GM23248 (cell line): ENCODE measurements around the gene TARBP1.

Source experiments
- EZH2 ChIP-seq: fragments of 200-600 bp; sonication (generic); IDR thresholded peaks from 2 replicates; pipeline ENCODE4 v1.6.1; 2018; ENCODE audit warnings: antibody characterized with exemption, mild to moderate bottlenecking; ENCODE audit not compliant: insufficient read depth, poor library complexity, severe bottlenecking
- EZH2phosphoT487 ChIP-seq: fragments of 200-600 bp; sonication (generic); IDR thresholded peaks from 2 replicates; pipeline ENCODE4 v1.6.1; 2018; ENCODE audit warnings: antibody characterized with exemption, moderate library complexity, mild to moderate bottlenecking, low read depth; ENCODE audit not compliant: insufficient read depth

DNA sequence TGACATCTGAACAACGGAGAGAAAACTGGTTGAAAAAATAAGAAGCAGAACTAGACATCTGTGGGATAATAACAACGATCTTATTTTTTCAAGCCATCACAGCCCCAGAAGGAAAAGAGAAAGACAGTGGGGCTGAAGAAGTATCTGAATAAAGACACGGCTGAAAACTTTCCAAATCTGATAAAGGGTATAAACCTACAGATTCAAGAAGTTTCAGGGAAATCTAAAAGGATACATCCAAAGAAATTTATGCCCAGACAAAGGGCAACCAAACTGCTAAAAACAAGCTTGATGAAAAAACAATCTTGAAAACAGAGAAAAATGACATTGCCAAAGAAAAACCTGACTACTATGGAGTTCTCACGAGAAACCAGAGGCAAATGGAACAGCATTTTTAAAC is 40.4 kb downstream of the TARBP1 start:
- TF ChIP-seq EZH2, result no peak
- TF ChIP-seq EZH2phosphoT487, result no peak
